Rectal smooth muscle tissue (tissue), 1 donor: ENCODE results near the gene ADAMTSL3.

Experiments used
- H3K27ac ChIP-seq: one replicate; pipeline ENCODE4 v1.7.0; 2013; ENCODE audit warnings: low read depth, low read length, inconsistent platforms
- H3K27me3 ChIP-seq: one replicate; pipeline ENCODE4 v1.7.0; 2013; ENCODE audit warnings: low read length; ENCODE audit not compliant: control insufficient read depth, insufficient read depth
- H3K36me3 ChIP-seq: one replicate; pipeline ENCODE4 v1.7.0; 2013; ENCODE audit warnings: low read length; ENCODE audit not compliant: control insufficient read depth, insufficient read depth
- H3K4me1 ChIP-seq: one replicate; pipeline ENCODE4 v1.7.0; 2013; ENCODE audit warnings: low read length; ENCODE audit not compliant: control insufficient read depth, insufficient read depth
- H3K4me3 ChIP-seq: one replicate; pipeline ENCODE4 v1.7.0; 2013; ENCODE audit warnings: low read length
- H3K9ac ChIP-seq: one replicate; pipeline ENCODE4 v1.7.0; 2013; ENCODE audit warnings: low read length

Gene ADAMTSL3

DNA sequence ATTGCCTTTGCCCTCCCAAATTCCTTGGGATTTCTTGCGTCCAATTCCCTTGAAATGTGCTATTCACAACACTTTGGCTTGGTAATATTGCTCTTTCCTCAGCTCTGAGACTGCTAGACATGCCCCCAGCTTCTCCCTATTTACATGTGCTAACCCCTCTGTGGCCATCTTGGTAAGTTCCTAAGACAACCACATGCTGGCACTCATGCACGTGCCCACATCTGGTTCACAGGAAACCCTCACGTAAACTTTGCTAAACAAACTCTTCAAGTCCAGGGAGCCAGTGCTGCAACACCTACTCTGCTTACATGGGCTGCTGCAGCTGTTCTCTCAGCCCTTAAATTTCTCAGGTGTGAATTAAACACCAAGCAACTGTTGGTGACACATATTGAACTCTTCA, 121.8 kb downstream of the ADAMTSL3 start:
- H3K27me3 ChIP-seq = no peaks in the 10 kb centered on the region
- H3K36me3 ChIP-seq = peaks cover 3% of the 10 kb centered on the region
- peaks cover 6% of the 10 kb centered on the region for H3K4me1 ChIP-seq
- no peak overlapping the region for H3K9ac ChIP-seq
- H3K27ac ChIP-seq = no peak overlapping the region
- H3K4me3 ChIP-seq = no peak overlapping the region

DNA sequence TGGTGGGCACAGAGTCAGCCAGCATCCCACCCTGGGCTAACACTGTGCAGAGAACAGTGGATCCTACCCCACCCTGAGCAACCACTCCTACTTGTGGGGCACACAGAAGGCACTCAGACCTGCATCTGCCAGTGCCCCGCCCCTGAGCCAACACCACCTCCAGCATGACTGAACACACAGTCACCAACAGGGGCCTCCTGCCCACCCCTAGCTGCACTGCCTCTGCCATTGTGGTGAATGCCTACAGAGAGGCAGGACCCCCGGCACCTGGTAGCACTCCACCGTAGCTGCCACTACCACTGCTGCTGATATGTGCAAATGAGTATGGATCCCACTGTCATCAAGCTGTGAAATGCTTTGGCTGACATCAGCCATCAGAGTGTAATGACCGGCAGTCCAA, 123.1 kb downstream of the ADAMTSL3 start:
- Histone ChIP-seq H3K9ac (no peak overlapping the region), H3K36me3 (peaks cover 3% of the 10 kb centered on the region), H3K4me1 (peaks cover 6% of the 10 kb centered on the region)

DNA sequence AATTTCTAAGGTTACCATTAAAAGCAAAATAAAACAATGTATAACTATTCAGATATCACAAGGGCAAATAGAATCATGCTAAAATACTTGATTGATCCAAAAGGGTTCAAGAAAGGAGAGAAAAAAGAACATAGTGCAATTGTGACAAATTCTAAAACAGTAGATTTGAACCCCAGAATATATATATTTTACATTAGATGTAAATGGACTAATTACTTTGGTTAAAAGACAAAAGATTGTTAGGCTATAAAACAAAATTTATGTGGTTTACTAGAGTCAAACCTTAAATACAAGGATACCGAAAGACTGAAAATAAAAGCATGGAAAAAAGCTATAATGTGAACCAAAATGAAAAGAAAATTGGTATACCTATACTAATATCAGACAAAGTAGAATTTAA, 129.3 kb downstream of the ADAMTSL3 start:
- no peak overlapping the region for H3K27ac ChIP-seq
- H3K36me3 ChIP-seq = no peaks in the 10 kb centered on the region
- no peaks in the 10 kb centered on the region for H3K27me3 ChIP-seq
- no peak overlapping the region for H3K4me3 ChIP-seq
- no peaks in the 10 kb centered on the region for H3K4me1 ChIP-seq
- no peak overlapping the region for H3K9ac ChIP-seq

More for the DNA sequence above, 123.1 kb downstream of the ADAMTSL3 start:
- Histone ChIP-seq H3K4me3 (no peak overlapping the region), H3K27me3 (no peaks in the 10 kb centered on the region), H3K27ac (no peak overlapping the region)

DNA sequence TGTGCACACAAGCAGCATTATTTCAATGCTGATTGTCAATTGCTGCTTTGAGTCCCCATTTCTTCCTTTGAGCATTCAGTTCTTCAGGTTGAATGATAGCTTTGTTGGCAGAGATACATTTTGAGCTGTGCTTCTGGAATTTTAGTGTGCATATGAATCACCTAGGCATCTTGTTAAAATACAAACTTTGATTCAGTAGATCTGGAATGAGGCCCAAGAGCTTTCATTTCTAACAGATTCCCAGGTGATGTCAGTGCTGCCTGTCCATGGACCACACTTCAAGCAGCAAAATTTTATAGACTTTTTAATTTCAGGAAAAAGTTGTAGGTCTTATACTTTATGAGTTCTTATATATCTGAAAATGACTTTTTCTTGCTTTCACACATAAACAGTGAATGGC, 131.1 kb downstream of the ADAMTSL3 start:
- no peaks in the 10 kb centered on the region for H3K4me1 ChIP-seq
- no peak overlapping the region for H3K9ac ChIP-seq
- no peaks in the 10 kb centered on the region for H3K27me3 ChIP-seq
- H3K36me3 ChIP-seq = no peaks in the 10 kb centered on the region
- H3K27ac ChIP-seq = no peak overlapping the region
- H3K4me3 ChIP-seq = no peak overlapping the region

DNA sequence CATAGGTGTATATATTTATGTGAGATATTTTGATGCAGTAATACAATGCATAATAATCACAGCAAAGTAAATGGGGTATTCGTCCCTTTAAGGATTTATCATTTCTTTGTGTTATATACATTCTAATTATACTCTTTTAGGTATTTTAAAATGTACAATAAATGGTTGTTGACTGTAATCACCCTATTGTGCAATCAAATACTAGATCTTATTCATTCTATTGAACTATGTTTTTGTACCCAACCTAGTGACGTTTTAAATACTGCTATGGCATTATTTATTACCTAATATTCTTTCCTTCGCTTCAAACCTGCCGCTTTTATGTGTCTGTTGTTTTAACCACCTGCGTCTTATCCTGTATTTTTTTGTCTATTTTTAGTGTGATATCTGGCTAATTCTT, 132.4 kb downstream of the ADAMTSL3 start:
- Histone ChIP-seq H3K4me3 (no peak overlapping the region), H3K27ac (no peak overlapping the region), H3K27me3 (no peaks in the 10 kb centered on the region), H3K36me3 (no peaks in the 10 kb centered on the region), H3K4me1 (no peaks in the 10 kb centered on the region), H3K9ac (no peak overlapping the region)

DNA sequence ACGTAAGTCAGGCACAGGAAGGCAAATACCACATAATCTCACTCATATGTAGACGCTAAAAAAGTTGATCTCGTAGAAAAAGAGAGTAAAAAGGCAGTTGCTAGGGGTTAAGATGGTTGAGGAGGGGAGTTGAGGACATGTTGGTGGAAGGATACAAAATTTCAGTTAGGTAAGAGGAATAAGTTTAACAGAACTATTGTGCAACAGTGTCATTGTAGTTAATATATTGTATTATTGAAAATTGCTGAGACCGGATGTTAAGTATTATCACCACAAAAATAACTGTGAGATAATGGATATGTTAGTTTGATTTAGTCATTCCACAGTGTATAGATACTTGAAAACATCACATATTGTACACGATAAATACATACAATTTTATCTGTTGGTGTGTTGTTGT, 139.1 kb downstream of the ADAMTSL3 start:
- no peaks in the 10 kb centered on the region for H3K36me3 ChIP-seq
- H3K4me3 ChIP-seq = no peak overlapping the region
- no peak overlapping the region for H3K27ac ChIP-seq
- no peak overlapping the region for H3K9ac ChIP-seq
- no peaks in the 10 kb centered on the region for H3K4me1 ChIP-seq
- no peaks in the 10 kb centered on the region for H3K27me3 ChIP-seq

DNA sequence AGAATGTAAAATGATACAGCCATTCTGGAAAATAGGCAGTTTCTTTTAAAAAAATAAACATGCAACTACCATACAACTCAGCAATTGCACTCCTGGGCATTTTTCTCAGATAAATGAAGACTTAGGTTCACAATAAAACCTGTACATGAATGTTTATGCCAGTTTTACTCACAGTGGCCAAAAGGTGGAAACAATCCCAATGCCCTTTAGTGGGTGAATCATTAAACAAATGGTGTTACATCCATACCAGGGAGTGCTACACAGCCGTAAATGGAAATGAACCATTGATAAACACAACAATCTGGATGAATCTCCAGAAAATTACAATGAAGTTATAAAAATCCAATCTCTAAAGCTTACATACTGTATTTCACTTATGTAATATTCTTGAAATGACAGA, 140.3 kb downstream of the ADAMTSL3 start:
- H3K9ac ChIP-seq = no peak overlapping the region

DNA sequence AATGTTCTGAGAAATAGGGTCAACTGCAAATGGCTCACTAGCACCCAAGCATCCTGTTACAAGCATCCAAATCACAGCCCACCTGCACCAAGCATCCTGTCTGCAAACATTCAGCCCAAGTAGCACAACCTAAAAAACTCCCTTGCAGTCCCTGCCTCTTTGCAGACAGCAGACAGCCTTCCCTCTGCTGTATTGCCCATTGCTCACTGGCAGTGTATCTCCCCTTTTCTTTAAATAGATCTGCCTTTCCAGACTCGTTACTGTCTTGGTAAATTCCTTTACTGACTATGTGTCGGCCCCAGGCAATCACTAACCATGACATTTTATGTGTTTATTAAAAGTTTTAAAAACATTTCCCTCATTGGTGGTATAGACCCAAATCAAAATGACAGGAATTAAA, 155.4 kb downstream of the ADAMTSL3 start:
- H3K4me1 ChIP-seq = no peaks in the 10 kb centered on the region
- H3K4me3 ChIP-seq = no peak overlapping the region
- no peaks in the 10 kb centered on the region for H3K27me3 ChIP-seq
- H3K9ac ChIP-seq = no peak overlapping the region
- H3K36me3 ChIP-seq = no peaks in the 10 kb centered on the region
- no peak overlapping the region for H3K27ac ChIP-seq

More for the DNA sequence above, 140.3 kb downstream of the ADAMTSL3 start:
- H3K27me3 ChIP-seq = no peaks in the 10 kb centered on the region
- no peaks in the 10 kb centered on the region for H3K4me1 ChIP-seq
- H3K27ac ChIP-seq = no peak overlapping the region
- H3K4me3 ChIP-seq = no peak overlapping the region
- no peaks in the 10 kb centered on the region for H3K36me3 ChIP-seq

DNA sequence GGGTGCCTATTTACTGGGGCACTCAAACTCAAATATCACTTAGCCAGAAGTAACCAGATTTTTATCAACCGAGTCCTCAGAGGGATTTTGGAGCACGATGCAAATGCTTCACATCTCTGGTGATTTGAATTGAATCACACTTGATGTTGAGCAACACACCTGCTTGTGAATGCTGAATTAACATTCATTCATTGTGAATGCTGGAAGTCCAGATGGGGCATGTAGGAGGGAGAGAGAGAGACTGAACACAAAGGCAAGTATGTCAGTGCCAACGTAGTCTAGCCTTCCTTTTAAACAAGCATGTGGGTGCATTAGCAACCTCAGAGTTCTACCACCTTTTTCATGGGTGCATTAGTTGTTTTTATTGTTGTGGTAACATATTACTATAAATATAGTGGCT, 156.2 kb downstream of the ADAMTSL3 start:
- Histone ChIP-seq H3K9ac (no peak overlapping the region), H3K27ac (no peak overlapping the region), H3K4me3 (no peak overlapping the region), H3K36me3 (no peaks in the 10 kb centered on the region), H3K27me3 (no peaks in the 10 kb centered on the region), H3K4me1 (peaks cover 4% of the 10 kb centered on the region)

DNA sequence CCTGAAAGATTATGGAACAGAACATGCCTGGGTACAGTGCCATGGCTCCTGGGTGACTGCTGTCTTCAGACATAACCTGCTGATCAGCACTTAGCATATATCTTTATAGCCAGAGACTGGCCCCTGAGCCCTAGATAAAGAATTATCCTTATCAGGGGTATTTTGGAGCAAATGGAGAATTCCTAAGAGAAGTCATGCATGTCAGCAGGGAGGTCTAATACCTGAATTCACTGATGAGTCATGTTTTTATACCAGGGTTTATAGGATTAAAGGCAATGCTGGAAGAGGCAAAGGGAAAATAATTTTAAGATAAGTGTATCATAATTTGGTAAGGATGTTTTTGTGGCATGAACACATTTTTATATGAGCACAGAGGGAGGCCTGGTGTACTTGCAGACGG, 159.8 kb downstream of the ADAMTSL3 start:
- H3K27ac ChIP-seq = no peak overlapping the region

DNA sequence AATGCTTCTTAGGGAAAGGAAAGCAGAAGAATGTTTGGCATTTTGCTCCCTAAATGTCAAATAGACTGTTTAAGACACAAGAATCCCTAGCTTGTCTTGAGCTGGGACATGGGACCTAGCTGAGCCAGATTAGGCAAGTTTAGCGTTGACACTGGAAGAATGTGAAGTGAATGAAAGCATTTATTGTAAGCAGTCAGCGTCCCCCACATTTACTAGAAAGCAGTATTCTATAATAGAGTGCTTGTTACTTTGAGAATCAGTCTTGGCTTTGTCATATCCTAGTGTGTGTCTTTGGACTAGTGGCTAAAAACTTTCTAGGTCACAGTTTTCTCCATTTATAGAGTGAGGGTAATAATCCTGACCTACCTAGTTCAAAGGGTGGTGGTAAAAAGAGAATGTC, 161.6 kb downstream of the ADAMTSL3 start:
- no peaks in the 10 kb centered on the region for H3K36me3 ChIP-seq
- peaks cover 4% of the 10 kb centered on the region for H3K4me1 ChIP-seq
- H3K4me3 ChIP-seq = no peak overlapping the region
- H3K27me3 ChIP-seq = no peaks in the 10 kb centered on the region
- H3K9ac ChIP-seq = no peak overlapping the region
- H3K27ac ChIP-seq = no peak overlapping the region

More for the DNA sequence above, 159.8 kb downstream of the ADAMTSL3 start:
- Histone ChIP-seq H3K4me3 (no peak overlapping the region), H3K4me1 (peaks cover 4% of the 10 kb centered on the region), H3K9ac (no peak overlapping the region), H3K36me3 (no peaks in the 10 kb centered on the region), H3K27me3 (no peaks in the 10 kb centered on the region)

DNA sequence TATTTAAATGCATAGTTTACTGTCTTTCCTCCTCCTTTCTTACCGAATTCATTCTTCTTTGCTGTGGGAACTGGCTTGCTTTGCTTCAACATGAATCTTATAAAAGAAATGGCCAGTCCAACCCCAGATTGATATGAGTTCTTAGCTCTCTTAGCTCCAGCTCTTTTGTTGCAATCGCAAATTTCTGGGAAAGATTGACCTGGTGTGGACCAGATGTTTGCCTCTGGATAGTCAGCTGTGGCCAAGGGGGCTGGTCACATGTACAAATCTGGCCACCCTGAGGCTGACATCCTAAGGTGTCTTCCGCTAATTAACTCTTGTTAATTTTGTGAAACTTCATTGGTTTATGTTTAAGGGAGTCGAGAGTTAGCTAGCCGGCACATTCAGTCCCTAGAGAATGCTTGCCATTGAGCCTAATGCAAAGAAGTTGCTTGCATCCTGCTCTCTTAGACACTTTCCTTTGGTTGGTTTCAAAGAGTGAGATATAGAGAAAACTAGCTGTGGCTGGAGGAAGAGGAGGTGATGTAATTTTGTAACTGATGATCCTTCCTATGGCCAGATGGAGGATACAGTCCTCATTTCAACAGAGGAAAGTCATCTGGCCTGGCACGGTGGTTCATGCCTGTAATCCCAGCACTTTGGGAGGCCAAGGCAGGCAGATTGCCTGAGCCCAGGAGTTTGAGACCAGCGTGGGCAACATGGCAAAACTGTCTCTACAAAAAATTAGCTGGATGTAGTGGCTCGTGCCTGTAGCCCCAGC, 162.4 kb downstream of the ADAMTSL3 start:
- Histone ChIP-seq H3K9ac (no peak overlapping the region), H3K27ac (no peak overlapping the region), H3K4me1 (peaks cover 4% of the 10 kb centered on the region), H3K36me3 (no peaks in the 10 kb centered on the region), H3K27me3 (no peaks in the 10 kb centered on the region), H3K4me3 (no peak overlapping the region)

DNA sequence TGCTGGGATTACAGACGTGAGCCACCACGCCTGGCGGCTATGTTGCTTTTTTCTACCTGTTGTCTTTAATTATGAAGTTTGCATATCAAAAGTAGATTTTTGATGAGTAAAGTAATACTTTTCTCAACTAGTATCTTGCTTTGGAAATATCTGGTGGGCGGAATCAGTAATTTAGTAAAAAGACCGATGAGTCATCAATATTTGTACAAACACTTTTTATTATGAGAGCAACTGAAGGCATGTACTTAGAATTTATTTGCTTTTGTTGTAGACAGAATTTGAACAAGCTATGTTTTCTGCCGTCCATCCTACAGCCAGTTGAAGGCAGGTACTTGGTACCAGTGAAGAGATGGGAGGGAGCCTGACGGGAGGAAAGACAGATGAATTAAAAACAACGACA, 164.7 kb downstream of the ADAMTSL3 start:
- peaks cover 4% of the 10 kb centered on the region for H3K4me1 ChIP-seq
- H3K4me3 ChIP-seq = no peak overlapping the region
- H3K36me3 ChIP-seq = no peaks in the 10 kb centered on the region
- H3K27me3 ChIP-seq = no peaks in the 10 kb centered on the region
- no peak overlapping the region for H3K27ac ChIP-seq
- no peak overlapping the region for H3K9ac ChIP-seq
